ENCODE results near the gene MRI1.

The MRI1 gene

DNA sequence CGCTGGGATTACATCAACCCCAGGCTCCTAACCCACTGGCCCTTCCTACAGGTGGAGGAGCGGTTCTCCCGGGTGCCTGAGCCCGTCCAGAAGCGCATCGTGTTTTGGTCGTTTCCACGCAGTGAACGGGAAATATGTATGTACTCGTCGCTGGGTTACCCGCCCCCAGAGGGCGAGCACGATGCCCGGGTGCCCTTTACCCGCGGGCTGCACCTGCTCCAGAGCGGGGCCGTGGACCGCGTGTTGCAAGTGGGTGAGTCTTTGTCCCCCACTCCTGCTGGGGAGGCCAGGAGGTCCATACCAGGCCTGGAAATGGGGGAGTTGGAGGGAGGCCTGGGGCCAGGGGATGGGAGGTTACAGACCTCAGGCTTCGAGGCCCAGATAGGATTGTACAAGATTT is 35.3 kb downstream of the MRI1 start:
- H3K4me3 ChIP-seq (ENCODE audit: low read length), result no peak overlapping the region
- TF ChIP-seq, protein P1, sequence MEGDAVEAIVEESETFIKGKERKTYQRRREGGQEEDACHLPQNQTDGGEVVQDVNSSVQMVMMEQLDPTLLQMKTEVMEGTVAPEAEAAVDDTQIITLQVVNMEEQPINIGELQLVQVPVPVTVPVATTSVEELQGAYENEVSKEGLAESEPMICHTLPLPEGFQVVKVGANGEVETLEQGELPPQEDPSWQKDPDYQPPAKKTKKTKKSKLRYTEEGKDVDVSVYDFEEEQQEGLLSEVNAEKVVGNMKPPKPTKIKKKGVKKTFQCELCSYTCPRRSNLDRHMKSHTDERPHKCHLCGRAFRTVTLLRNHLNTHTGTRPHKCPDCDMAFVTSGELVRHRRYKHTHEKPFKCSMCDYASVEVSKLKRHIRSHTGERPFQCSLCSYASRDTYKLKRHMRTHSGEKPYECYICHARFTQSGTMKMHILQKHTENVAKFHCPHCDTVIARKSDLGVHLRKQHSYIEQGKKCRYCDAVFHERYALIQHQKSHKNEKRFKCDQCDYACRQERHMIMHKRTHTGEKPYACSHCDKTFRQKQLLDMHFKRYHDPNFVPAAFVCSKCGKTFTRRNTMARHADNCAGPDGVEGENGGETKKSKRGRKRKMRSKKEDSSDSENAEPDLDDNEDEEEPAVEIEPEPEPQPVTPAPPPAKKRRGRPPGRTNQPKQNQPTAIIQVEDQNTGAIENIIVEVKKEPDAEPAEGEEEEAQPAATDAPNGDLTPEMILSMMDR (IDR thresholded peaks at IDR 0.05; ENCODE audit: insufficient read depth, low read depth, low read length, missing control alignments), result no peak
- DNase-seq (ENCODE audit: low read depth), result no peak

DNA sequence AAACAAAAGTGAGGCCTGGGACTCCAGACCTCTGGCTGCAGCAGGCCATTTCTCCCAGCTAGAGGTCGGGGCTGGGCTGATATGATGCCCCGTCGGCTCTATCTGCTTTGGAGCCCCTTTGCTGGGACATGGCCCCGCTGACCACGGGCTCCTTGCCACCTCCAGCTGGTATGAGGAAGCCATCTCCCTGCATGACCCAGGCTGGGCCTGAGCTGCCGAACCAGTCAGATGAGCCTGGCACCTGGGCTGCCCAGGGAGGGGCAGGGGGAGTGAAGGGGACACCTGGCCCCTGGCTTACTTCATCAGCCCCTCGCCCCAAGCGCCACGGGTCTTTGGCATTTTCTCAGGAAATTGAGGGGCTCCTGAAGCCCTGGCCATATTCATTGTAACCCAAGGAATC is 38.7 kb downstream of the MRI1 start:
- H3K4me3 ChIP-seq (ENCODE audit: low read length), result no peak overlapping the region
- TF ChIP-seq, protein P1 (IDR thresholded peaks at IDR 0.05; ENCODE audit: insufficient read depth, low read depth, low read length, missing control alignments), result no peak
- DNase-seq (ENCODE audit: low read depth), result peak; percentile 57

DNA sequence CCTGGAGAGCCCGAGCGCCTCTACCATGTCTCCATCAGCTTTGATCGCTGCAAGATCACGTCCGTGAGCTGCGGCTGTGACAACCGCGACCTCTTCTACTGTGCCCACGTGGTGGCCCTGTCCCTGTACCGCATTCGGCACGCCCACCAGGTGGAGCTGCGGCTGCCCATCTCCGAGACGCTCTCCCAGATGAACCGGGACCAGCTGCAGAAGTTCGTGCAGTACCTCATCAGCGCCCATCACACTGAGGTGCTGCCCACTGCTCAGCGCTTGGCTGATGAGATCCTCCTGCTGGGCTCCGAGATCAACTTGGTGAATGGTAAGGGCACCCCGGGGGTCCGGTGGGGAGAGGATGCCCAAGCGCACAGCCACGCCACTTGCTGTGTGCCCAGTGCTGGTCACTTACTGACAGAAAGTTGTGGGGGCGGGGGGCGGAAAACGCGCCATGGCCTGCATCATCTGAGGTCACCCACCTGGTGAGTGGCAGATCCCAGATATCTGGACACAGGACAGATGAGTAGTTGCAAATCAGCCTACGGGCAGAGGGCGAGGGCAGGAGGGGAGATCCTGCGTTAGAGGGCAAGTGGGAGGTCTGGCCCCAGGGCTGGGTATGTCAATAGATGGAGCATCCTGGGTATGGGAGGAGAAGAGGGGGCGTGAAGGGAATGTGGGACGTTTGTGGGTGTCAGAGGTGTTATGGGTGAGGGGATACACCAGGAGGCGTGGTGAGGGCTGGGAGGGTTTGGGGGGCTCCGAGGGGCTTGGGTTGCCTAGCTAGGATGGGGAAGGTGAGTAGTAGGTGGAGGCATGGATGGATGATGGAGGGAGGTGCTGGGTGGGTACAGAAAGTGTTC is 40.7 kb downstream of the MRI1 start:
- DNase-seq (ENCODE audit: low read depth), result no peak
- TF ChIP-seq, protein P1 (IDR thresholded peaks at IDR 0.05; ENCODE audit: insufficient read depth, low read depth, low read length, missing control alignments), result no peak

DNA sequence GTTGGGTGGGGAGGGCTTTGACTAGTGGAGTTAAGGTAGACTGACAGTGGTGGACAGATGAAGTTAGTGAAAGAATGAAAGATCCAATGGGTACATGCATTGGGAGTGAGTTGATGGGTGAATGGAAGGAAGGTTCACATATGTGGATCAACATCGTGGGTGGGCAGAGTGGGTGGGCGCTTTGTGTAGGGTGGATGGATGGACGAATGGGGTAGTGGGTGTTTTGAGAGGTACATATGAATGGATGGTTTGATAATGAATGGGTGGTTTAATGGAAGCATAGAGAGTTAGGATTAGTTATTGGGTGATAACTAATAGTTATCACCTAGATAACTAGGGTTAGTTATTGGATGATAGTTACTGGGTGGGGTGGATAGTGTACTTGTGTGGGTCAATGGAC is 42.4 kb downstream of the MRI1 start:
- TF ChIP-seq, protein P1 (IDR thresholded peaks at IDR 0.05; ENCODE audit: insufficient read depth, low read depth, low read length, missing control alignments), result no peak
- no peak overlapping the region for H3K4me3 ChIP-seq (ENCODE audit: low read length)
- no peak for DNase-seq (ENCODE audit: low read depth)

More for the DNA sequence above, 40.7 kb downstream of the MRI1 start:
- no peak overlapping the region for H3K4me3 ChIP-seq (ENCODE audit: low read length)

DNA sequence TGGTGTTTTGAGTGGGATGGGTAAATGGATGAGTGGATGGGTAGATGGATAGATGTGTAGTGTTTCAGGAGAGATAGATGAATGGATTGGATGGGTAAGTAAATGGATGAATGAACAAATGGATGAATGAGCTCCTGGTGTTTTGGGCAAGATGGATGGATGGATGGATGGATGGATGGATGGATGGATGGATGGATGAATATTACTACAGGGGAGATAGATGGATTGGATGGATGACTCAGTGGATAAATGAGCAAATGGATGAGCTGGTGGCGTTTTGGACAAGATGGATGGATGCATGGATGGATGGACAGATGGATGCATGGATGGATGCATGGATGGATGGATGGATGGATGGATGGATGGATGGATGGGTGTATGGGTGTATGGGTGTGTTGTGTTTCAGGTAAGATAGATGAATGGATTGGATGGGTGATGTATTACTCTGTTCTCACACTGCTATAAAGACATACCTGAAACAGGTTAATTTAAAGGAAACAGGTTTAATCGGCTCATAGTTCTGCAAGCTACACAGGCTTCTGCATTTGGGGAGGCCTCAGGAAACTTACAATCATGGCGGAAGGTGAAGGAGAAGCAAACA is 43.2 kb downstream of the MRI1 start:
- TF ChIP-seq, protein P1 (IDR thresholded peaks at IDR 0.05; ENCODE audit: insufficient read depth, low read depth, low read length, missing control alignments), result no peak
- DNase-seq (ENCODE audit: low read depth), result no peak

DNA sequence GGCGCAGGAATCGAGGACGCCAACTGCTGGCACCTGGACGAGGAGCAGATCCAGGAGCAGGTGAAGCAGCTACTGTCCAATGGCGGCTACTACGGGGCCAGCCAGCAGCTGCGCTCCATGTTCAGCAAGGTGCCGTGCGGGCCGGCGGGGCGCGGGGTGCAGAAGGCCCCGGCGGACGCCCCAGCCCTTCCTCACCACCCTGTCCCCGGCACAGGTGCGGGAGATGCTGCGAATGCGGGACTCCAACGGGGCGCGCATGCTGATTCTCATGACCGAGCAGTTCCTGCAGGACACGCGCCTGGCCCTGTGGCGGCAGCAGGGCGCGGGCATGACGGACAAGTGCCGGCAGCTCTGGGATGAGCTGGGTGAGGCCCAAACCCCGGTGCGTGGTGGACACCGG is 44.5 kb downstream of the MRI1 start:
- no peak for DNase-seq (ENCODE audit: low read depth)
- H3K4me3 ChIP-seq (ENCODE audit: low read length), result no peak overlapping the region
- TF ChIP-seq, protein P1 (IDR thresholded peaks at IDR 0.05; ENCODE audit: insufficient read depth, low read depth, low read length, missing control alignments), result no peak

More for the DNA sequence above, 43.2 kb downstream of the MRI1 start:
- no peak overlapping the region for H3K4me3 ChIP-seq (ENCODE audit: low read length)
